A549 (cell line): Measurements from ENCODE around the gene SNX25. TPM values are rescaled to one million over a fixed set of nuclear protein-coding genes. Genes with fewer than 3 reads are reported as not detected.

Experiments
- ATAC-seq, 2 experiments: fragments of 200-7000 bp in 1 of 2; fragments of >200 bp in 1 of 2; cut with Nextera tagmentation in 1 of 2; cut with Tn5 transposase in 1 of 2; 3 replicates each; pipeline versions ENCODE4 v1.8.0 to v1.9.1; 2018 to 2020; ENCODE audit warnings: mild to moderate bottlenecking in 1 of 2, moderate library complexity in 1 of 2
- CTCF ChIA-PET: fragments of 300-600 bp; sonication (Branson Sonifier 250); formaldehyde crosslinking; extraction: SDS; loops from one replicate; lab custom pipeline; 2021; ENCODE audit warnings: antibody characterized with exemption, inconsistent platforms; lab: Yijun Ruan, JAX
- POLR2A ChIA-PET: fragments of 350-600 bp; formaldehyde crosslinking; extraction: SDS; loops from one replicate; lab custom pipeline; 2021; ENCODE audit warnings: antibody characterized with exemption, inconsistent platforms; lab: Yijun Ruan, JAX
- DNase-seq, 2 experiments: peaks; one replicate each; pipeline versions ENCODE4 v3.0.0 to v3.0.0-alpha.2; 2011 to 2016; ENCODE audit warnings: low read depth in 1 of 2, low spot score in 1 of 2
- FAIRE-seq: peaks from 2 replicates; lab custom pipeline; 2011; peaks lifted over from hg19 to GRCh38; lab: Jason Lieb, UNC
- H3K27ac ChIP-seq, 2 experiments: fragments of >200 bp; sonication (Bioruptor Twin); formaldehyde crosslinking; 3 replicates each; pipeline ENCODE4 v1.5.1; 2016 to 2017
- H3K4me1 ChIP-seq: fragments of >200 bp; sonication (Bioruptor Twin); formaldehyde crosslinking; 3 replicates; pipeline ENCODE4 v1.6.1; 2016
- H3K4me2 ChIP-seq: fragments of >200 bp; sonication (Bioruptor Twin); formaldehyde crosslinking; 3 replicates; pipeline ENCODE4 v1.6.1; 2016
- H3K4me3 ChIP-seq: fragments of >200 bp; sonication (Bioruptor Twin); formaldehyde crosslinking; 3 replicates; pipeline ENCODE4 v1.5.1; 2016
- H3K9me3 ChIP-seq: fragments of >200 bp; sonication (Bioruptor Twin); formaldehyde crosslinking; 3 replicates; pipeline ENCODE4 v1.6.1; 2016
- ATOH8 ChIP-seq: fragments of 250-450 bp; sonication (Bioruptor Pico); IDR thresholded peaks from 2 replicates; pipeline ENCODE4 v1.5.0; 2020; ENCODE audit warnings: low read depth, mild to moderate bottlenecking, moderate library complexity
- BCL3 ChIP-seq: fragments of >200 bp; sonication (Bioruptor Twin); formaldehyde crosslinking; IDR thresholded peaks from 3 replicates; pipeline ENCODE4 v1.6.1; 2016
- CBX8 ChIP-seq: fragments of 200-600 bp; sonication (generic); IDR thresholded peaks from 2 replicates; pipeline ENCODE4 v1.6.1; 2016
- CEBPB ChIP-seq, 2 experiments: fragments of >200 bp in 1 of 2; sonication (Bioruptor Twin) in 1 of 2; formaldehyde crosslinking in 1 of 2; IDR thresholded peaks; 2 replicates each; pipeline ENCODE4 v1.6.1; 2012 to 2016
- CHD2 ChIP-seq: fragments of 150-350 bp; IDR thresholded peaks from 2 replicates; pipeline ENCODE4 v1.6.1; 2014; ENCODE audit warnings: low read length; ENCODE audit not compliant: partially characterized antibody
- CHD4 ChIP-seq: fragments of 200-600 bp; sonication (generic); IDR thresholded peaks from 2 replicates; pipeline ENCODE4 v1.6.1; 2016; ENCODE audit warnings: antibody characterized with exemption, mild to moderate bottlenecking, borderline replicate concordance
- EHMT2 ChIP-seq: fragments of 200-600 bp; sonication (generic); IDR thresholded peaks from 2 replicates; pipeline ENCODE4 v1.6.1; 2016; ENCODE audit warnings: antibody characterized with exemption, low read depth, mild to moderate bottlenecking, moderate library complexity
- ELK1 ChIP-seq: fragments of 150-350 bp; IDR thresholded peaks from 2 replicates; pipeline ENCODE4 v1.6.1; 2014; ENCODE audit warnings: low read depth, mild to moderate bottlenecking, low read length
- FOXS1 ChIP-seq: fragments of 250-450 bp; sonication (Bioruptor Pico); IDR thresholded peaks from 2 replicates; pipeline ENCODE4 v1.5.0; 2020; ENCODE audit warnings: mild to moderate bottlenecking, moderate library complexity
- HDAC2 ChIP-seq: fragments of 200-600 bp; sonication (generic); IDR thresholded peaks from 2 replicates; pipeline ENCODE4 v1.6.1; 2016
- HES2 ChIP-seq: fragments of >200 bp; sonication (Bioruptor Twin); formaldehyde crosslinking; IDR thresholded peaks from 2 replicates; pipeline ENCODE4 v1.6.1; 2016
- HEYL ChIP-seq: fragments of 250-450 bp; sonication (Bioruptor Pico); IDR thresholded peaks from 2 replicates; pipeline ENCODE4 v1.8.0; 2021; ENCODE audit warnings: mild to moderate bottlenecking, moderate library complexity
- HOXB5 ChIP-seq: fragments of 250-450 bp; sonication (Bioruptor Pico); IDR thresholded peaks from 2 replicates; pipeline ENCODE4 v1.5.0; 2020; ENCODE audit warnings: mild to moderate bottlenecking, moderate library complexity
- KDM5A ChIP-seq: fragments of 200-600 bp; sonication (generic); IDR thresholded peaks from 2 replicates; pipeline ENCODE4 v1.6.1; 2016; ENCODE audit warnings: antibody characterized with exemption, mild to moderate bottlenecking
- MAFK ChIP-seq: fragments of 450-650 bp; IDR thresholded peaks from 2 replicates; pipeline ENCODE4 v1.6.1; 2014; ENCODE audit not compliant: partially characterized antibody
- MAX ChIP-seq: IDR thresholded peaks from 2 replicates; pipeline ENCODE4 v1.6.1; 2012
- NR3C1 ChIP-seq: fragments of >200 bp; sonication (Bioruptor Twin); formaldehyde crosslinking; IDR thresholded peaks from 3 replicates; pipeline ENCODE4 v1.6.1; 2017
- PHF8 ChIP-seq: fragments of 200-600 bp; sonication (generic); IDR thresholded peaks from 2 replicates; pipeline ENCODE4 v1.6.1; 2016; ENCODE audit warnings: low read depth, mild to moderate bottlenecking, antibody characterized with exemption, moderate library complexity, borderline replicate concordance
- REST ChIP-seq: fragments of 200-600 bp; sonication (generic); IDR thresholded peaks from 2 replicates; pipeline ENCODE4 v1.6.1; 2016; ENCODE audit warnings: antibody characterized with exemption, mild to moderate bottlenecking, moderate library complexity
- RFX5 ChIP-seq: fragments of 450-650 bp; IDR thresholded peaks from 2 replicates; pipeline ENCODE4 v1.7.1; 2014; ENCODE audit warnings: antibody characterized with exemption, mild to moderate bottlenecking, moderate library complexity
- RNF2 ChIP-seq: fragments of 200-600 bp; sonication (generic); IDR thresholded peaks from 2 replicates; pipeline ENCODE4 v1.6.1; 2016; ENCODE audit warnings: low read depth, mild to moderate bottlenecking, antibody characterized with exemption, moderate library complexity, borderline replicate concordance
- TP53 ChIP-seq: fragments of 250-450 bp; sonication (Bioruptor Pico); IDR thresholded peaks from 2 replicates; pipeline ENCODE4 v1.5.0; 2021; ENCODE audit warnings: mild to moderate bottlenecking, moderate library complexity
- ZC3H11A ChIP-seq: fragments of 450-650 bp; IDR thresholded peaks from 2 replicates; pipeline ENCODE4 v1.6.1; 2014; ENCODE audit warnings: antibody characterized with exemption, mild to moderate bottlenecking
- ZFP36 ChIP-seq: fragments of 450-650 bp; IDR thresholded peaks from 2 replicates; pipeline ENCODE4 v1.6.1; 2014; ENCODE audit warnings: borderline replicate concordance; ENCODE audit not compliant: partially characterized antibody
- ZNF302 ChIP-seq: fragments of 250-450 bp; sonication (Bioruptor Pico); IDR thresholded peaks from 2 replicates; pipeline ENCODE4 v1.9.0; 2021; ENCODE audit warnings: inconsistent platforms, mild to moderate bottlenecking, moderate library complexity
- ZSCAN20 ChIP-seq: fragments of 250-450 bp; sonication (Bioruptor Pico); IDR thresholded peaks from 2 replicates; pipeline ENCODE4 v1.8.0; 2022; ENCODE audit warnings: mild to moderate bottlenecking, moderate library complexity
- WGBS: methylation state at CpG from one replicate; pipeline ENCODE4 v1.1.6; 2017; ENCODE audit errors: missing lambda C conversion rate; 5-methylcytosine and 5-hydroxymethylcytosine counted together
- polyA plus RNA-seq, 4 experiments: library from polyadenylated mRNA; depleted of rRNA in 3 of 4; stranded (reverse); fragments of >200 nt; fragmentation: RNase III in 1 of 4; extraction: RNeasy Plus Mini Kit Qiagen cat#74134 plus additional on column Dnase treatment in 1 of 4; gene quantifications; 2 replicates in 3 of 4; 3 replicates in 1 of 4; pipeline ENCODE4 v1.2.3, GENCODE V29; 2011 to 2017

SNX25 gene
- polyA plus RNA-seq, 2 of the 4 experiments (the other 2 are of a cell fraction), result 10.1 to 13.0 TPM

- CTCF ChIA-PET, result no interaction called here
- no peak overlapping the region for H3K27ac ChIP-seq
- WGBS, result 87% methylated on average over 14 of the region's 14 CpGs
- ATAC-seq (no peak), DNase-seq (no peak), FAIRE-seq (no peak)
- no peak overlapping the region for H3K4me3 ChIP-seq
- no peak for TF ChIP-seq MAFK
- TF ChIP-seq HEYL (CRISPR knock-in tag), result no peak
- no peak for TF ChIP-seq ZSCAN20
- no peak for TF ChIP-seq CHD2
- TF ChIP-seq KDM5A, result no peak
- no peak for TF ChIP-seq TP53 (CRISPR knock-in tag)
- TF ChIP-seq BCL3, result no peak
- no peak for TF ChIP-seq CHD4
- no peak for TF ChIP-seq ELK1
- TF ChIP-seq REST, result no peak
- H3K4me2 ChIP-seq, result no peak overlapping the region
- POLR2A ChIA-PET, result no interaction called here
- H3K9me3 ChIP-seq, result no peaks in the 10 kb centered on the region
- no peaks in the 10 kb centered on the region for H3K4me1 ChIP-seq
Observed at GRCh38 chr4:185346975-185347601, 137.7 kb downstream of the SNX25 start.

GRCh38 chr4:185351691-185352090, 142.3 kb downstream of the SNX25 start:
- no peaks in the 10 kb centered on the region for H3K4me1 ChIP-seq
- DNase-seq (no peak), FAIRE-seq (no peak), ATAC-seq (no peak)
- WGBS, result 89% methylated on average over 13 of the region's 13 CpGs
- ChIA-PET POLR2A (interaction anchor here (2.2 kb wide), 1 partner anchor 44 kb away, joined by 5 read pairs; the partner anchor contains the start of gene LRP2BP), CTCF (no interaction called here)
- no peak overlapping the region for H3K4me3 ChIP-seq
- H3K9me3 ChIP-seq, result no peaks in the 10 kb centered on the region
- H3K4me2 ChIP-seq, result no peak overlapping the region
- no peak overlapping the region for H3K27ac ChIP-seq
- TF ChIP-seq HOXB5 (CRISPR knock-in tag) (no peak), EHMT2 (no peak), FOXS1 (no peak), NR3C1 (no peak), REST (no peak), CBX8 (no peak), ZFP36 (no peak), HES2 (no peak), MAX (no peak), HDAC2 (no peak), ZC3H11A (no peak), TP53 (CRISPR knock-in tag) (no peak), RFX5 (no peak), RNF2 (no peak), CEBPB (IDR thresholded peaks at IDR 0.05) (no peak), ZNF302 (CRISPR knock-in tag) (no peak), HEYL (CRISPR knock-in tag) (no peak), PHF8 (no peak), ATOH8 (no peak)
